GM19193 (cell line): ENCODE measurements around the gene ACKR2.

Experiments used
- POLR2A ChIP-seq: IDR thresholded peaks from 4 replicates; pipeline ENCODE4 v1.6.1; 2011; ENCODE audit not compliant: insufficient read depth, insufficient read length; ENCODE audit errors: extremely low read depth

The ACKR2 gene

DNA sequence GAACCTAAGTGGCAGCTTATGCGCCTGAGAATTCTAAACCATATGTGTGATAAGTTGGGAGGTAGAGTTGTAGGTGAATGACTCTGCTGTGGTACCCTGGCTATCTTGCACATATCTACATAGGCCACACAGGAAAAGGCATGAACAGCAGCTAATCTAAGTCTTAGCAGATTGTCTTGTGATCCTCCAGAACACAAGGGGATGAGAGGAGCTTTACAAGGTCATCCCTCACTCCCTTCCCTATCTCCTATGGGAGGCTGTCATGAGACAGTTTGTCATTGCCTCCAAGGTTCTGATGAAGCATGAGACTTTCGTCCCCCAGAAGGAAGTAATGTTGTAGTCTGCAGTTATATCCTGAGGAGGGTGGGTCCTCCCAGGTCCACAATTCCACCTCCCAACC lies 93.0 kb downstream of the ACKR2 start:
- TF ChIP-seq POLR2A: no peak

GRCh38 chr3:42904076-42904475 lies 94.8 kb downstream of the ACKR2 start:
- TF ChIP-seq POLR2A: no peak

GRCh38 chr3:42905740-42906069 lies 96.5 kb downstream of the ACKR2 start:
- TF ChIP-seq POLR2A: no peak

DNA sequence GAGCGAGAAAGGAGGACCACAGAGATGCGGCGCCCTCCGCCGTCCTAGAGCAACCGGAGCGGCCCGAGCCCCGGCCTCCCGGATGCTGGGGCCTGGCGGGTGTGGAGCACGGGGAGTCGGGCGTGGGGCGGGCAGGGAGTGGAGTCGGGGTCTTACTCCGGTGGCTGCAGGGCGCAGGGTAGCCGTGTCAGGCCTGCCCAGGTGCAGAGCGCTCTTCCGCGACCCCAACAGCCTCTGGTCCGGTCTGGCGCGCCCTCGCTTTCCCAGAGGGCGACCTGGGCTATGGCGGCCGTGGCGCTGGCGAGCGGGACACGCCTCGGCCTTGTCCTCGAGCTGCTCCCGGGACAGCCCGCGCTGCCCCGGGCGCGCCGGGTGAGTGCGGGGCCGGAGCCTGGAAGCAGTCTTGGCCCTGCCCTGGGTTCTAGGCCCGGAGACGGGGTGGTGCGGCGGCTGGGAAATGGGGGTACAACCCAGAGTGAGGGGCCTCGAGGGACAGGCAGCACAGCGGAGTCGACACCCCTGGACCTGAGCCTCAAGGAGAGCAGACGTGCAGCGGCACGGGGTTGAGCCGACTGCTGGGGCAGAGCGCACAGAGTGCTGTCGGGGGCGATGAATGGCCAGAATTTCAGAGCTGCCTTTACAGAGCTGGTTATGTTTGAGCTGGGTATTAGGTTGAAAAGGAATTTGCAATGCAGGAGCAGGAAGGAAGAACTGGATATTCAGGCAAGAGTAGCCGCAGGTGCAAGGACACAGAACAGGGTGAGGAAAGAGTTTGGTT lies 97.0 kb downstream of the ACKR2 start, which contains the start of gene ZNF662:
ZNF662 (plus strand) TSS at position 73 of the 778 bp plus-strand sequence. CDS start 1,973 bp downstream, outside the sequence.
- no peak for TF ChIP-seq POLR2A

- no peak for TF ChIP-seq POLR2A
These were observed 97.6 kb downstream of the ACKR2 start for GRCh38 chr3:42906848-42907183.

- TF ChIP-seq POLR2A: no peak
These were observed 99.4 kb downstream of the ACKR2 start for GRCh38 chr3:42908675-42909074.

GRCh38 chr3:42911551-42911950 lies 102.3 kb downstream of the ACKR2 start:
- TF ChIP-seq POLR2A: no peak

- TF ChIP-seq POLR2A: no peak
These were observed 105.7 kb downstream of the ACKR2 start for GRCh38 chr3:42914771-42915515.
